Hepatocyte (in vitro differentiated cells): ENCODE results near the gene LIME1.

Source experiments
- EZH2 ChIP-seq: fragments of 200-600 bp; sonication (generic); IDR thresholded peaks from 2 replicates; pipeline ENCODE4 v1.6.1; 2016; ENCODE audit warnings: antibody characterized with exemption, mild to moderate bottlenecking, borderline replicate concordance
- TF ChIP-seq, protein P1 (sequence below): fragments of 200-600 bp; sonication (generic); IDR thresholded peaks from 2 replicates; pipeline ENCODE4 v1.5.1; 2016; ENCODE audit warnings: antibody characterized with exemption, mild to moderate bottlenecking; ENCODE audit not compliant: poor library complexity

DNA sequence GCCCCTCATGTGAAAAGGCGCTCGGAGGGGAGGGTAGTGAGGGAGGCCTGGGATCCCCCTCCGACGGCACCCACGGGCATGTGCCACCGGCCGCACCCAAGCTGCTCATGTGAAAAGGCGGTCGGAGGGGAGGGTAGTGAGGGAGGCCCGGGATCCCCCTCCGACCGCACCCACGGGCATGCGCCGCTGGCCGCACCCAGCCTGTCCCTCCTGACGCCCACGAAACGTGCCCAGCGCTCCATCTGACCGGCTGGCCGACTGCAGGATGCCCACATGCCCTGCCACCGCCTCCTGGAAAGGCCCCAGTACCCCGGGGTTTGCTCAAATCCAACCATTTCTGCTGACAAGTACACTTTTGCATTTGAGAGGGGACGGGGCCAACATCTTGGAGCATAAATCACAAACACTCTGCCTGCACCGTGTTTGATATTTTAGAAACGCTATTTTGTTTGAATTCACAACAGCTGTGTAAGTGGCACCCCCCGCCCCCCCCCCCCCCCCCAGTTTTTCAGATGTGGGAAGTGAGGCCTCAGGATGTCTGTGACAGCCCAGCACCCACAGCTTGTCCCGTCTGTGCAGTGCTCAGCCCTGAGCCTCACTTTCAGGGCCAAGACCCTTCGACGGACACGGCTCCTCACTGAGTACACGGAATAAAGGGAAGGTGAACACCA, 37.2 kb downstream of the LIME1 start:
- TF ChIP-seq, protein P1, sequence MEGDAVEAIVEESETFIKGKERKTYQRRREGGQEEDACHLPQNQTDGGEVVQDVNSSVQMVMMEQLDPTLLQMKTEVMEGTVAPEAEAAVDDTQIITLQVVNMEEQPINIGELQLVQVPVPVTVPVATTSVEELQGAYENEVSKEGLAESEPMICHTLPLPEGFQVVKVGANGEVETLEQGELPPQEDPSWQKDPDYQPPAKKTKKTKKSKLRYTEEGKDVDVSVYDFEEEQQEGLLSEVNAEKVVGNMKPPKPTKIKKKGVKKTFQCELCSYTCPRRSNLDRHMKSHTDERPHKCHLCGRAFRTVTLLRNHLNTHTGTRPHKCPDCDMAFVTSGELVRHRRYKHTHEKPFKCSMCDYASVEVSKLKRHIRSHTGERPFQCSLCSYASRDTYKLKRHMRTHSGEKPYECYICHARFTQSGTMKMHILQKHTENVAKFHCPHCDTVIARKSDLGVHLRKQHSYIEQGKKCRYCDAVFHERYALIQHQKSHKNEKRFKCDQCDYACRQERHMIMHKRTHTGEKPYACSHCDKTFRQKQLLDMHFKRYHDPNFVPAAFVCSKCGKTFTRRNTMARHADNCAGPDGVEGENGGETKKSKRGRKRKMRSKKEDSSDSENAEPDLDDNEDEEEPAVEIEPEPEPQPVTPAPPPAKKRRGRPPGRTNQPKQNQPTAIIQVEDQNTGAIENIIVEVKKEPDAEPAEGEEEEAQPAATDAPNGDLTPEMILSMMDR, result no peak
- no peak for TF ChIP-seq EZH2
